SIG-M5 treated with dmso at 0.1 percent for 504 hours (cell line): Measurements from ENCODE around the gene KCNAB1.

Source experiments
- DNase-seq: peaks from one replicate; lab custom pipeline; 2025; ENCODE audit not compliant: unreplicated experiment; lab: John Stamatoyannopoulos, UW

Gene KCNAB1

GRCh38 chr3:156530980-156531379, 410.6 kb downstream of the KCNAB1 start:
- no peak for DNase-seq

GRCh38 chr3:156532730-156533129, 412.4 kb downstream of the KCNAB1 start:
- no peak for DNase-seq

- DNase-seq = no peak
Observed at GRCh38 chr3:156533205-156533604, 412.8 kb downstream of the KCNAB1 start.

- peak; percentile 82 for DNase-seq
Observed at GRCh38 chr3:156535162-156535627, 414.8 kb downstream of the KCNAB1 start.

GRCh38 chr3:156535798-156536197, 415.4 kb downstream of the KCNAB1 start:
- no peak for DNase-seq

GRCh38 chr3:156536524-156537316, 416.3 kb downstream of the KCNAB1 start:
- peak; percentile 15 for DNase-seq

GRCh38 chr3:156539051-156539450, 418.7 kb downstream of the KCNAB1 start:
- DNase-seq = no peak

GRCh38 chr3:156539802-156540201, 419.4 kb downstream of the KCNAB1 start:
- DNase-seq = no peak

GRCh38 chr3:156542101-156543042, 422.0 kb downstream of the KCNAB1 start:
- DNase-seq = no peak

GRCh38 chr3:156543043-156543555, 422.7 kb downstream of the KCNAB1 start:
- DNase-seq = no peak

GRCh38 chr3:156547637-156548036, 427.3 kb downstream of the KCNAB1 start:
- no peak for DNase-seq

GRCh38 chr3:156548041-156548687, 427.8 kb downstream of the KCNAB1 start:
- DNase-seq = no peak

- DNase-seq = no peak
Observed at GRCh38 chr3:156548902-156549301, 428.5 kb downstream of the KCNAB1 start.

GRCh38 chr3:156551261-156551660, 430.9 kb downstream of the KCNAB1 start:
- DNase-seq = no peak

GRCh38 chr3:156551746-156552145, 431.4 kb downstream of the KCNAB1 start:
- no peak for DNase-seq

- DNase-seq = no peak
Observed at GRCh38 chr3:156552973-156553372, 432.6 kb downstream of the KCNAB1 start.

- DNase-seq = peak; percentile 40
Observed at GRCh38 chr3:156553705-156554356, 433.5 kb downstream of the KCNAB1 start.

- DNase-seq = peak; percentile 46
Observed at GRCh38 chr3:156554515-156554841, 434.1 kb downstream of the KCNAB1 start.

GRCh38 chr3:156554842-156555687, 434.7 kb downstream of the KCNAB1 start, which contains the start of gene SSR3:
SSR3 (minus strand) TSS chr3:156555117; CDS start chr3:156555089, 28 bp downstream.
- peak; percentile 100 for DNase-seq

- no peak for DNase-seq
Observed at GRCh38 chr3:156558389-156558788, 438.0 kb downstream of the KCNAB1 start.
